SW480 (cell line): ENCODE measurements around the gene NLGN1.

Experiments
- DNase-seq: peaks from one replicate; pipeline ENCODE4 v3.0.0-alpha.2; 2016; ENCODE audit warnings: low spot score

The NLGN1 gene

DNA sequence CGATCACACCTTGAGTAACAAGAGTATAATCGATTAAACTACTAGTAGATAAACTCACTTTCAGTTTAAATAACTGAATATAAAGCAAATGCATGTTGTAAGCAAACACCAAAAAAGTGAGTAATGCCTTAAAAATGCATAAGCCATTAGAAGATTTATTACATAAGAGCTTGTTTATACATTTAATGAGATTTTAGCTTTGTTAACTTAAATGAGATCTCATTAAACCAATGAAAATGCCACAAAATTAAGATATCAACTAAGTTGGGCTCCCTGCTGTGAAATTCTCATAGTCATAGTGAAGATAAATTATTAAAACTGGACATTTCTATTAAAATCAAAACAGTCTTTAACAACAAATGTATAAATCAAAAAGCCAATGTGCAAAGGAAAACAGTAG lies 701.2 kb downstream of the NLGN1 start:
- DNase-seq: no peak

DNA sequence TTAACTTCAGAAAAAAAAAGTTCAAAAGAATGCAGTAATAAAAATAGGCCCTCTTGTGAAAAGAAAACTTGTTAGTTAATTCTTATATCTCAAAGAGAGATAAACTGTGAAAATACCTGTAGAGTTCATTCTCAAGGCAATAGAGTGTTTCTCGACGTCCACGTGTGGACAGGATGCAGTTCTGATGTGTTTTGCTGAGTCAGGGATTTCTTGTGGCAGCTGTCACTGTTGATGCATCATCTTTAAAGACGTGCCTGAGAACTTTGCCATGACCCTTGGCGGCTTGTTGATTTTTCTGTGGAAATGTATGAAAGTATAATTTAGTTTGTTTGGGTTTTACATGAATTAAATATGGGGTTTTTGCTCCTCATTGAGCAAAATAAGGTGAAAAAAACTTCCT lies 702.2 kb downstream of the NLGN1 start:
- no peak for DNase-seq

DNA sequence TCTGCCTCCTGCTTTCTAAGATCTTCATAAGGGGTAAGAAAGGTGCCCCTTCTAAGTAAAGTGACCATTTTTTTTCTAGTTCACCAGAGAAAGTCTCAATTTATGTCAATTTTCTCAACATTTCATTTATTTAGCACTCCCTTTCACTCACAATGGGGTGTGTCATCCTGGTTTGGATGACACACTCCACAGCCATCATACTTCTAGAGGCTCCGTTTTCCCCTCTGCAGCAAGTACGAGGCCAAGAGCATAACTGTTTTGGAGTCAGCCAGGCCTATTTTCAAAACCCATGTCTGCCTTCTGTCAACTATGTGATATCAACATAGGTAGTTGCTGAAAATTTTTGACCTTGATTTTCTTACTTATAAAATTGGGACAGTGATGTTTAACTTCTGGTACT lies 703.2 kb downstream of the NLGN1 start:
- no peak for DNase-seq

DNA sequence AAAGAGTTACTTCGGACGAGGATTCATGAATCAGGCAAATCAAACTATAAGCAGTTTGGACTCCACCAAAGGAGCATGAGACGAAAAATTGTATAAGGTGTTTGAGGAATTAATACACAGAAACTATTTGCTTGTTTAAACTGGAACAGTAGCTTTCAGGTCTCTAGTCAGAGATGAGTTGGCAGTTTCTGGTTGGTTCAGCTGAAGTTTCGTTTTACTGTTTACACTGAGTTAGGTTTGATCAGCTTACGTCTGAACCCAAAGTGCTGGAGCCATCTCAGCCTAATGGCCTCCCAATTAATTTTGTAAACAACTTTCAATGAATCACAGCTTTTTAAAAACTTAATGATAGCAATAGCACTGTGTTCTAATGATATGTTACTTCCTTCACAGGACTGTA lies 703.7 kb downstream of the NLGN1 start:
- no peak for DNase-seq

DNA sequence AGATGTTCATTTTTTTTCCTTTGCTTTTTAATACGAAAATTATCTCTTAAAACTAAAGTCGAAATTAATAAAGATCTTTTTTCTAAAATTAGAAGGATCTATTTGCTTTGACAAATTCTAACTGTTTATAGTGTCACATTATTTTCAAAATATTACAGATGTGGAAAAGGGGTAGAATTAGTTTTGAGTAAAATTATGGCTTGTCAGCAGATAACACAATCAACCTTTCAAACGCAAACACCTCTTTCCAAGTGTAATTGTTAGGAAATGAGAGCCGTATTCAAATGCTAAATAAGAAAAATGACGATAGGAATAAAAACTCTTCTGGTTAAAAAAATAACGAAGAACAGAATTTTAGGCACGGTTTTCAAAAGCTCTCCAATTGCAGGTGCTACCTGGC lies 704.7 kb downstream of the NLGN1 start:
- no peak for DNase-seq

GRCh38 chr3:174102866-174103265 lies 705.3 kb downstream of the NLGN1 start:
- no peak for DNase-seq

- no peak for DNase-seq
Measured at GRCh38 chr3:174110761-174111160, 713.2 kb downstream of the NLGN1 start.

- DNase-seq: no peak
Measured at GRCh38 chr3:174111776-174112175, 714.2 kb downstream of the NLGN1 start.

- DNase-seq: no peak
Measured at GRCh38 chr3:174116421-174116820, 718.9 kb downstream of the NLGN1 start.

- no peak for DNase-seq
Measured at GRCh38 chr3:174120997-174121396, 723.5 kb downstream of the NLGN1 start.

- no peak for DNase-seq
Measured at GRCh38 chr3:174122411-174122810, 724.9 kb downstream of the NLGN1 start.

DNA sequence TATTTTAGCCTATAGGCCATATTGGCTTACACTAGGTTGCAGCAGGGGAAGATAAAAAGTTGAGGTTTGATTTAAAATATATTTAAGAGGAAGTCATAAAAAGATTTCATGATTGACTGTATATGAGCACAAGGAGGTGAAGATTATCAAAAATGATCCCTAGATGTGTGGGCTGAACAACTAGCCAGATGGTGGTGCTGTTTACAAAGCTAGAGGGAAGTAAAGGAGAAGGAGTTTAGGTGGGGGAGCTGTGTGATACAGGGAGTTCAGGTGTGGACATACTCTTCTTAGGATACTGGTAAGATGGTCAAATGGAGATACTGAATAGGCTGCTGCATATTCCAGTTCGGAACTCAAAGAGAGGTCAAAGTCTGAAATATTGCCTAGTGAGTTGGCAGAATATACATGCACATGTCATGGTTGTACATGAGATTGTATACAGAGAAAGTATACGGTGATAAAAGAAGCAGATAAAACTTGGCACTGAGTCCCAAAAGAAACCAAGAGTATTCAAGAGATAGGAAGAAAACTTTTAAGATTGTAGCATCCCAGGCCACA lies 727.8 kb downstream of the NLGN1 start:
- no peak for DNase-seq

DNA sequence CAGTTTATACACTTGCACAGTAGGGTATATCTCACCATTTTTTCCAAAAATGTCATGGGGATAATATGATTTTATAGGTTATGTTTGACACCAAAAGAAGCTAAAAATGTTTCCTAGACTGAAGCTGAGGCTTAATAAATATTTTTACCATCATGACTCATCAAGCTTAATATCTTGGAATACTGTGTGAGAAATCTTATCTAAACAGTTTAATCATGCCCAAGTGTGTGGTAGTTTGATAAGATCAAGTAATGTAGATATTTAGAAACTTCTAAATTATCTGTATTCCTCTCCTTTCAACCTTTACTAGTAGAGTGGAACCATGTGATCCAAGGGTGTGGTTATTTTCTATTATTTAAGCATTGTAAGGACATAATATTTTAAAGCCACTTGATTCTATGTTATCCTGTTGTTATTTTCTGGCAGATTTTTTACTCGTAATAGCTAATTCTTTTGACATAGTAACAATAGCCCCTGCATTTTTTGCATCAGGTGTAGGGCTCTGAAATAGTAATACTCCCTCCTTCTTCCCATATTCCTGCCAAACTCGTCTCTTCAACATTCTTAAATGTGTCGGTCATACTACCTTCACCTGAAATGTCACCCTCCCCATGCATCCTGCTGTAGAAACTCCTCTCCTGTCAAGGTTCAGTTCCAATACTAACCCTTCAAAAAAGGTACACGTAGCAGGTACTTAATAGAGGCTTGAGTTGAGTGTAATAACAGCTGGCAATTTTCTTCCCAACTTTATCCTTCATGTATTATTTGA lies 729.6 kb downstream of the NLGN1 start:
- no peak for DNase-seq

- DNase-seq: no peak
Measured at GRCh38 chr3:174132006-174132405, 734.5 kb downstream of the NLGN1 start.

DNA sequence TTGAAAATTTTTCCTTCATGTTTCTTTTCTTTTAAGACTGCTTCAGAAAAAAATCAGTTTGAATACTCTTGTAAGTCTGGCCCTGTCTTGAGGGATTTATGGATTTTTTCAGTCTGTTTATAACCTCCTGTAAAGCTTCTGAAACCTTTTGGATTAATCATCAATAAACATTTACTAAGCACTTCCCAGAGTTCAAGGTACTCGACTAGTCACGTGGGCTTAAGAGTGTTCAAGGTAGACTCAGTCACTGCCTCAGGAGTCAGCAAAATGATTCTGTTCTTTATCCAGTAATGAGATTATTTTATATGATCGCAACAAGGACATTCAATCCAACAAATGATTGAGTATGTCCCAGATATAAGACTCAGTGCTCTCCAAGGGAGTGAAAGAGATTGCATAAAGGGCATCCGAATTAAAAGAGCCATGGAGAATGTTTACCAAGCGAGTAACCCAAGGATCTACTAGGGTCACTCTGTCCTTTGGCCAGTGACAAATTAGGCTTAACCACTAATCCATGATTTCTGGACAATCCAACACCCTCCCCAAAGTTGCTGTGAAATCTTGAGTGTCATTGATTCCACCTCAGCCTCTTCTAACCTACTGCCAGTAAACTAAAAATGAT lies 735.0 kb downstream of the NLGN1 start:
- no peak for DNase-seq

- DNase-seq: no peak
Measured at GRCh38 chr3:174146008-174146407, 748.5 kb downstream of the NLGN1 start.

DNA sequence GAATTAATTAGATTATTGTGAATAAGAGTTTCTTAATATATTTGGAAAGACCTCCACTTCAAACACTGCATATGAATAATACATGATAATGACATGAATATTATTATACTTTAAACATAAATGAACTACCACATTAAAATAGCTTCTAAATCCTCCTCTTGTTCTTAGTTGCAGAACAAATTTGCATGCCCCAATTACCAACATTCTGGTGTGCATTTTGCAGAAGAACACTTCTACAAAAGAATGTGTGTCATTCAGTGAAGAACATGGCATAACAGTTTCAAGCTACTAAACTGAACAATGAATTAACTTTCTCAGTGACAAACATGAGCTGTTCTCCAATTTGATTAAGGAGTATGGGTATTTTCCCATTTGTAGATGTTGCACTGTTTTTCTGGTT lies 750.3 kb downstream of the NLGN1 start:
- no peak for DNase-seq

DNA sequence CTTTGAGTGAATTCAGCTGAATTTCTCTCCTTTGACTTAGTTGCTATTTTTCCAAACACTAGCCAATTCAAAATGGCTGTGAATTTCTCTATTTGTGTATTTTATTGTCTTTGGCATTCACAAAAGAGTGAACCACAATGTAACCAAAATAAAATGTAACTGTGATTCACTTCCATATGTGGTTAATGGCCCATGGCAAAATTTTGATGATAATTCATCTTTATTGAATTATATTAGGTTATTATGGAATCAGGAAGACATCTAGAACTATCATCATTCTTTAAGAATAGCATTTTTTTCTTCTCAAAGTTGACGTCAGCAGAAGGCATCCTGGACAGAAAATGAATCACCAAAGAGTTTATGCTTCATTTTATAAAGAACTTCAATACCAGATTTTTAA lies 756.3 kb downstream of the NLGN1 start:
- no peak for DNase-seq

GRCh38 chr3:174156200-174156599 lies 758.7 kb downstream of the NLGN1 start:
- DNase-seq: no peak

DNA sequence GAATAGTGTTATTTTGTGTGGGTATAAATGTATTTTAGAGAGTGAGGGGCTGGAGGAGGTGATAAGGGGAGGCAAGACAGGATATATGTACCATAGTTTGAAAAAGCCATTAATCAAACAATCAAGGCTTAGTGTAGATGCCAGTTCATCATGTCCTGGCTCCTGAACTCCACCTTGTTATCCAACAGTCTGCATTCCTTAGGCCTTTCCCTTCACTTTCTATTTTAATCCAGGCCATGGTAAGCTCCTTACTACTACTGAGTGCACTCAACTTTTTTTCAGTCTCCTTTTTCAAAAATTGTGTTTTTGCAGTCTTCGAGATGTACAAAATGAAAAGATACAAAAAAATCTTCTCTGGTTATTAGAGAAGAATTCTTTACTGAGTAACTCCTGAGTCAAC lies 761.1 kb downstream of the NLGN1 start:
- DNase-seq: no peak

DNA sequence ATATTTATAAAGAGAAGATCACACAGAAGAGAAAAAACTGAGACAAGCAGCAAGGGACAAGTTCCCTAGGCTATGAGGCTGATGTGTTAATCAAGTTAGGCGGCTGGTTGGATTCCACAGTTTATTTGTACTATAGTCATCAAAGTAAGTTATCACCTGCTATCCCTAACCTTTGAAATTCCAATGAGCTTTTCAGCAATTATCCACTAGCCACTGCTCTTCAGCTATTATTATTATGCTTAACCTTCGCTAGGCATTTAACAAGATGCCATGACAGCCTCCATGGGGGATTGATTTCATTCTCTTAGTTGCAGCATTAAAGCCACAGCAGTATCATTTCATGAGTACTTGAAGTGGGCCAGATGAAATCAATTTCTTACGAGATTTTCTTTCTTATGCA lies 762.1 kb downstream of the NLGN1 start:
- DNase-seq: no peak

DNA sequence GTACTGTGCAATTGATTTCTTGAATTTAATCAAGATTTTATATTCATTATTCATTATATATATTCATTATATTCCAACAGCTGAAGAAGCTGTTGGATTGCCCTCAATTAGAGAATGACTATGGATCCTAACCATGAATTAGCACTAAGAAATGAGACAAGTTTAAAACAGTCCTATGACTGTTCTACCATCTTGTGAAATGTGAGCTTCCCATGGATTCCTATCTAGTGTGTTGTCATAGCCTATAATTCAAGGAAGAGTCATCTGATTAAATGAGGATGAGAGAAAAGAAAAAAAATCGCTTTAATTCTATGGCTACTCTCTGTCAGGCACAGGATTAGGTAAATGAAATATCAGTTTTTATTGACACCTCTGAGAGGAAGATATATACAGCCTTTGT lies 765.0 kb downstream of the NLGN1 start:
- DNase-seq: no peak

- DNase-seq: no peak
Measured at GRCh38 chr3:174168026-174168425, 770.5 kb downstream of the NLGN1 start.
